SKM-1 (cell line): Measurements from ENCODE around the gene ZNF711.
"Not testable (repeated sequence)": the region's sequence is repeated elsewhere in the genome, so short reads cannot be mapped to it uniquely, and the experiment has no call there.

ENCODE experiments used
- DNase-seq: peaks from one replicate; lab custom pipeline; 2025; ENCODE audit not compliant: unreplicated experiment; lab: John Stamatoyannopoulos, UW

The ZNF711 gene

DNA sequence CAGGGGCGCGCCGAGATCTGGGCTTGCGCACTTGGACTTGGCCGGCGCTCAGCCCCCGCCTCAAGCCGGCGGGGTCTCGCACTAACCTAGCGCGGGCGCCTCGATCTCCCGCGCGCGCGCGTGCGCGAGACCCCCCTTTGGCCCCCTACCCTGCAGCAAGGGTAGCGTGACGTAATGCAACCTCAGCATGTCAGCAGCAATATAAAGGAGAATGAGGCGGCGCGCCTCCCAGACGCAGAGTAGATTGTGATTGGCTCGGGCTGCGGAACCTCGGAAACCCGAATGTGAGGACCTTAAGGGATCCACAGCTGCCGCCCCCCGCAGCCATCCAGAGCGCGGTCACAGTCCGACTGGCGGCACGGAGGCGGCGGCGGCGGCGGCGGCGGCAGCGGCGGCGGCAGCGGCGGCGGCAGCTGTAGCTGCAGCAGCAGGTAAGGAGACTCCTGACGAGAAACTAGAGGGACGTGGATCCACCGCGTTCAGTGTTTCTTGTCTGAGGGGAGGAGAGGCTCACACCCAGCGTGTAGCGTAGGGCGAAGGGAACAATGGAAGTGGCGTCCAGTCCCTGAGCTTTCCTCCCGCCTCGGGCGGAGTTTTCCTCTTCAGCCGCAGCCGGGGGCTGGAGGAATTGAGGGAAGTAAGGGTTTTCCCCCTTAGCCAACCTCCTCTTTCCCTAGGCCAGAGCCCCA is at the start of gene ZNF711, which contains the start of gene SATL1:
Gene ZNF711, plus strand, starts transcription at position 231 of the 689 bp plus-strand sequence. CDS start 3,582 bp downstream, outside the sequence.
Gene SATL1, minus strand, starts transcription at position 19 of the 689 bp plus-strand sequence. CDS start 134,811 bp downstream, outside the sequence.
- no peak for DNase-seq

DNA sequence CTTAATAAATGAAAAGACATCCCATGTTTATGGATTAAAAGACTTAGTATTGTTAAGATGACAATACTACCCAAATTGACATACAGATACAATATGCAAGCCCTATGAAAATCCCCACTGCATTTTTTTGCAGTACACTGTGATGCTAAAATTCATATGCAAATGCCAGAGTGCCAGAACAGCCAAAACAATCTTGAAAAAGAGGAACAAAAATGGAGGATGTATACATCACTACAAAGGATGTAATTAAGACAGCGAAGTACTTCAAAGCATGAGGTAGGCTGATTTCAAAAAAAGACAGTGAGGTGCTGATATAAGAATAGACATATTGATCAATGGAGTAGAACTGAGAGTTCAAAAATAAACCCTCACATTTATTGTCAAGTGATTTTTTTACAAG is 47.5 kb upstream of the ZNF711 start:
- no peak for DNase-seq

DNA sequence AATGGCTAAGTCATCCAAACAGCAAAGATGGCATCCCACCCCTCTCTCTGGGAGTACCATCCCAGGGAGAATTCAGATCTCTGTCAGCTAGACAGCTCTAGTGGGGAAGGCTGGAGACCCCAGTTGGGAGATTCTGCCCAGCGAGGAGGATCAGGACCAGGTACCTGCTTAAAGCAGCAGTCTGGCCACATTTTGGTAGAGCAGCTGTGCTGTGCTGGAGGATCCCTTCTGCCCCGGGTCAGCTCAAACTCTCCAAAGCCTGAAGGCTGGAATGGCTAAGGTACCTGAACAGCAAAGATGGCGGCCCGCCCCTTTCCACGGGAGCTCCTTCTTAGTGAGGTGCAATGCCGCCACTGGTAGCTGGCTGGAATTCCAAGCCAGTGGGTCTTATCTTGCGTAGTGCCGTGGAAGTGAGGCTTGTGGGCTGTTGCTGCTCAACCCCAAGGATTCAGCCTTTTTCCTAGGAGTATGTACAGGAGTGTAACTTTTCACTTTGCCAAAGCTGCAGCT is 40.3 kb upstream of the ZNF711 start:
- no peak for DNase-seq

DNA sequence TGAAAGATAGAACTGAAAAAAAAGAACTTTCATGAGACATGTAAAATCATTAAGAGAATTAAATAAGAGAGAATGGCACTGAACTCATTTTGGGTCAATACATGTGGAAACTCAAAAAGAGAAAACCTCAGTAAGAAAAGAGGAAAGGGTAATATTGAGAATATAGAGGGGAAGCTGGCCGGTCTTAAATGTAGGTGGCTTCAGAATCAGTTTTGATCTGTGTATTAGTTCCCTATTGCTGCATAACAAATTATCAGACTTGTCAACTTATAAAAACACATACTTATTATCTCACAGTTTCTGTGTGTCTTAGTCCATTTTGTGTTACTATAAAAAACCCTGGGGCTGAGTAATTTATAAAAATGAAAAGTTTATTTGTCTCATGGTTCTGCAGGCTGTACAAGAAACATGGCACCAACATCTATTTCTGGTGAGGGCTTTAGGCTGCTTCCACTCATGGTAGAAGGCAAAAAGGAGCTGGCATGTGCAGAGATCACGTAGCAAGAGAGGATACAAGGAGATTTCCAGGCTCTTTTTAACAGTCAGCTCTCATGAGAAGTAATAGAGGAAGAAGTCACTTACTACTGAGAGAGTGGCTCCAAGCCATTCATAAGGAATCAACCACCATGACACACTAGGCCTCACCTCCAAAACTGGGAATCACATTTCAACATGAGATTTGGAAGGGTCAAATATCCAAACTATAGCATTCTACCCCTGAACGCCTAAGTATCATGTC is 29.8 kb upstream of the ZNF711 start:
- no peak for DNase-seq

DNA sequence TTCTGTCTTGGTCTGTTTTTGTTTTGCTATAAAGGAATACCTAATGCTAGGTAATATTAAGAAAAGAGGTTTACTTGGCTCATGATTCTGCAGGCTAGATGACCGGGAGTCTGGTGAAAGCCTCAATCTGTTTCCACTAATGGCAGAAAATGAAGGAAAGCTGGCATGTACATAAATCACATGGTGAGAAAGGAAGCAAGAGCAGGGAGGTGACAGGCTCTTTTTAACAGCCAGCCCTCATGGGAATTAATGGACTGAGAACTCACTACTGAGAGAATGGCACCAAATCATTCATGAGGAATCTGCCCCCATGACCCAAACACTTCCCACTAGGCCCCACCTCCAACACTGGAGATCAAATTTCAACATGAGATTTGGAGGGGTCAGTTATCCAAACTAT is 27.8 kb upstream of the ZNF711 start:
- DNase-seq = no peak

DNA sequence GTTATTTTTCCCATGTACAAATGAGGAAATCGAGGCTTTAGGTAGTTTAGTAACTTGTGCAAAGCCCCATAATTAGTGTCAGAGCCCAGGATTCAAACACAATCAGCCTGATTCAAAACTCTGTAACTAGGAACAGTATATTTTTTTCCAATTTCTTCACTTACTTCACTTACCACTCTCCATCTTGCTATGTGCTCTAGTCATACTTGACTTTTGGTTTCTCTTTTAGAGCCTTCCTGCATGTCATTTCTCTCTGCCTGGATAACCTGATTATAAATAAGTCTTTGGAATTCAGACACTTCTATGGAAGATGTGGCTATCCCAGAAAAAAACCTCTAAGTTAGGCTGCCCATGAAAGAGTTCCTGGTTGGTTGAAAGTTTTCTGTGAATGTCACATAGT is 22.4 kb upstream of the ZNF711 start:
- DNase-seq = no peak

DNA sequence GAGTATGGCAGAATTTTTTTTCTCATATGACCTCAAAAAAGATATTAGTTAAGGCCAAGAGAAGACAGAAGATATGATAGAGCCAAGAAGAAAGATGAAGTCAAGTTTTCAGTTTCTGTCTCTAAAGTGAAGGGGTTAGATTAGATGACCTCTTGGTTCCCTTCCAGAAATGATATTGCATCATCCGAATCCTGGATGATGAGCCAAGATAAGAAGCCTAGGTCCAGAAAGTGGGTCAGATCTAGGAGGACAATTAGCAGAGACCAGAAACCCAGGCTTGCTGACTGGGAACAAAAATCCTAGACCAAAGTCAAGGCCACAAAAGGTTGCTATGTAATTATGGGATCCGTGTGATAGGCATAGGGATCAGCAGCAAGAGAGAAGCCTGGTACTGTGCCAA is 20.4 kb upstream of the ZNF711 start:
- DNase-seq = no peak

DNA sequence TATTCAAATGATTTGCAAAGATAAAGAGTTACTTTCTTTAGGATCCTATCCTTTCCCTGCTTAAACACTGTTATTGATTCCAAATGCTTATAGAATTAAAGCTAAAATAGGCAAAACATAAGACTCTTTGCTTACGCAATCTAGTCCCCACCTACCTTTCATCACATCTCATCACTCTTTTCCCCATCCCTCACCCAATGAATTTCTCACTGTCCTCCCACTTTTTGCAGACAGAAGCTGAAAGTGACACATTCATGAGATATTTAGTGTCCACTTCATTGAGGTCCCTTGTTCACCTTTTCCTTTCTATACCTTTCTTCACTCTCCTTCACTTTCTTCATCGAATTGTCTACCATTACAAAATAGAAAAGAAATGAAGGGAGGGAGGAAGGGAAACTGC is 636 bp upstream of the ZNF711 start:
- no peak for DNase-seq

DNA sequence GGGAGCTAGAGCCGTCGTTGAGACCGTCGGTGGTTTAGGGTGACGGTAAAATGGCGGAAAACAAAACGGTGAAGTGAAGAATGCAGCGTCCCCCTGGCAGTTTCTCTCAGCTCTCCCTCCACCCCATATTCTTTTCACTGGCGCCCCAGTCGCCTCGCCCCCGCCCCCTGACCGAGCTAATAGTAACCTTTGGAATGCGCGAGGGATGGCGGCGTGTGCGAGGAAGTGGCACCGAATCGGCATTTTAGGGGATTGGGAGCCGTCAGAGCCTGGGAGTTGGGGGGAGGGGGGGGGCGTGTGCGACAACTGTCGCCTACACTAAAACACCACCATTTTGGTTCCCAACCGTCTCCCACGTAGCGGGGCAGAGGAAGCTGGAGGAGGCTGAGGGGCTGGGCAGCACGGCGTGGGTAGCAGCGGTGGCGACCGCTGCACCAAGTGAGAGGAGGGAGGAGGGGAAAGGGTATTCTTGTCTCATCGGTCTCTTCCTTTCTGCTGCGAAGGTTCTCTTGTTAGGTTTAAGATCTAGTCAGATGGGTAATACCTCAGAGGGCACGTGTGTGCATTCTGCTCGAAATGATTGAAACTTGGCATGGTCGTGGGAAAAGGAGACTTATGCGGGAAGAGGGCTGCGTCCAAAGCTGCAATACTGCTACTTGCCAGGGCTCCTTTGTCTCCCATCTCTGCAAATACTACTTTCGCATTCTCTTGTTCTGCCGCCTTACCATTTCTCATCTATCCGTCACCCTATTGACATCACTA is 840 bp downstream of the ZNF711 start:
- DNase-seq = no peak

DNA sequence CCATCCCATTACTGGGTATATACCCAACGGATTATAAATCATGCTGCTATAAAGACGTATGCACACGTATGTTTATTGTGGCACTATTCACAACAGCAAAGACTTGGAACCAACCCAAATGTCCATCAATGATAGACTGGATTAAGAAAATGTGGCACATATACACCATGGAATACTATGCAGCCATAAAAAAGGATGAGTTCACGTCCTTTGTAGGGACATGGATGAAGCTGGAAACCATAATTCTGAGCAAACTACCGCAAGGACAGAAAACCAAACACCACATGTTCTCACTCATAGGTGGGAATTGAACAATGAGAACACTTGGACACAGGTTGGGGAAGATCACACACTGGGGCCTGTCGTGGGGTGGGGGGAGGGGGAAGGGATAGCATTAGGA is 41.5 kb downstream of the ZNF711 start:
- DNase-seq = not testable (repeated sequence)

DNA sequence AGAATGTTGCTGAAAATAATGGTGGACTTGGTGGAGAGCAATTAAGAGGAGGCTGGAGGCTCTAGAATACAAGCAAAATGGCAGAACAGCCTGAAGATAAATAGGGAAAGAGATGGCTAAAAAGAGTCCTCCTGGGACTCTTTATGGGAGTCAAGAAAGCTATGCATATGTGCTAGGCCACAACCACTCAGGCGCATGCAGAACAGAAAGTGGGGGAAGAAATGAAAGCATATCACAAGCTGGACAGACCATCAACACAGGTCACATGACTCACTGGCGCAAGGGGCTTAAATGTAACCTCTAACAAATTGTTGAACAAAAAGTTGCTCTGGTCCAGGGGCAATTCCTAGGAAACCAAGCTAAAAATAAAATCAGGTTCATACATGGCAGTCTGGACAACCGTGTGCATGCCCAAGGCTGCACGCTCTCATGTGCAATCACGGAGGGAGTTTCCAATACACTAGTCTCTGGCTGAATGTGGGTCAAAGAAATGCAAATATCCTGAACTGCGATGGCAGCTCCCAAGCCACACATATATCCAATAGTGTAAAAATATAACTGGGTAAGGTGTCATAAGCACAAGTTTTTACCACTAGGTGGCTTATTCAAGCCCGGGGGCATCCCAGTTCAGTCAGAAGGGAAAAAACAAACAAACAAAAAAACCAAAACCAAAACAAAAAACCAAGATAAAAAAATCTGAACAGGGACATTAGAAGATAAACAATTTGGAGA is 45.4 kb downstream of the ZNF711 start:
- DNase-seq = no peak

DNA sequence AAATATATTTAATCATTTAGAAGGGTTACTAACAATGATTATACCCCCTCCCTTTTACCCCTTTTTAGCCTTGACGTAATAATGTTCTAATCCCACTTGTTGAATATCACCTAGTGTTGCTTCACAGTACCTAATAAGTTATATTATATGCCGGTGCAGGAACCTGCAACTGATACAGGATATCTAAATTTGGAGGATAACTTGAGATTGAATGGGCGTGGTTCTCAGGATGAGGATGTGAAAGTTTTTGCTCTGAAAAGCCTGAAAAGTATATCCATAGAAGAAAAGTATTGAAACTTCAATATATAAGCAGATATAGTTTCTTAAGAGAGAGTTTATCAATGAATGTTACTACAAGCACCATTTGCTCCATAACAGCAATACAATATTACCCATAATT is 59.8 kb downstream of the ZNF711 start:
- no peak for DNase-seq

DNA sequence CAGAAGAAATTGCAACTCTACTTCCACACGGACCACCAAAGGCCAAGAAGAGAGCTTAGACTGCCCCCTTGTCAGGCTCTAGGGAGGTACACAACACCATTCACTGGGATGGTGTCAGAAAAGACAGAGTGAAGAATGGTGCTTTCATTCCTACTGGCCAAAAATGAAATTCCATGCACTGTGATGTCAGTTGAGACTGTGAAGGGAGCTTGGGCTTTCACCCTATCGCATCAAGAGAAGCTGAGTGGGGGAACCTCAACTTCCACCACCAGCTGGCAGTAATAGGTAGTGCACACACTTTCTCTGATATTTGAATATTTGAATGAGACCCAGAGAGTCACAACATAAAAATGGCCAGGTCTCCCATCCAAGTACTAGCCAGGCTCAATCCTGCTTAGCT is 65.9 kb downstream of the ZNF711 start:
- no peak for DNase-seq

DNA sequence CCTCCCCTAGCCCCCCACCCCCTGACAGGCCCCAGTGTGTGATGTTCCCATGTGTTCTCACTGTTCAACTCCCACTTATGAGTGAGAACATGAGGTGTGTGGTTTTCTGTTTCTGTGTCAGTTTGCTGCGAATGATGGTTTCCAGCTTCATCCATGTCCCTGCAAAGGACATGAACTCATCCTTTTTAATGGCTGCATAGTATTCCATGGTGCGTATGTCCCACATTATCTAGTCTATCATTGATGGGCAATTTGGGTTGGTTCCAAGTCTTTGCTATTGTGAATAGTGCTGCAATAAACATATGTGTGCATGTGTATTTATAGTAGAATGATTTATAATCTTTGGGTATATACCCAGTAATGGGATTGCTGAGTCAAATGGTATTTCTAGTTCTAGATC is 67.6 kb downstream of the ZNF711 start:
- not testable (repeated sequence) for DNase-seq
